PC-3 (cell line): ENCODE data around the gene GMDS. TPM values are rescaled to one million over a fixed set of nuclear protein-coding genes. Genes with fewer than 3 reads are reported as not detected.

Experiments used
- ATAC-seq: fragments of 200-7000 bp; cut with Tn5 transposase; 2 replicates; pipeline ENCODE4 v1.9.1; 2020; ENCODE audit warnings: mild to moderate bottlenecking, moderate library complexity
- BruUV-seq: library from RNA; stranded (reverse); fragments of 400-500 nt; replicated peaks from 2 replicates; lab custom pipeline; 2021; lab: Mats Ljungman, UMichigan
- CTCF ChIA-PET: fragments of 300-600 bp; sonication (Branson Sonifier 250); formaldehyde crosslinking; loops from one replicate; lab custom pipeline; 2022; ENCODE audit warnings: antibody characterized with exemption; lab: Charles Lee
- POLR2A ChIA-PET: fragments of 300-600 bp; sonication (Branson Sonifier 250); formaldehyde crosslinking; loops from one replicate; lab custom pipeline; 2022; ENCODE audit warnings: antibody characterized with exemption; ENCODE audit not compliant: unreplicated experiment; lab: Charles Lee
- DNase-seq: peaks from one replicate; pipeline ENCODE4 v3.0.0-alpha.2; 2015
- H2AFZ ChIP-seq: fragments of 300-600 bp; sonication (generic); 2 replicates; pipeline ENCODE4 v1.6.0; 2016; ENCODE audit warnings: antibody characterized with exemption, low read length
- H3F3A ChIP-seq: fragments of 300-600 bp; sonication (generic); one replicate; pipeline ENCODE4 v1.6.0; 2017; ENCODE audit warnings: antibody characterized with exemption, low read length, control low read depth, mild to moderate bottlenecking; ENCODE audit not compliant: unreplicated experiment
- H3K27ac ChIP-seq: fragments of 300-600 bp; sonication (generic); 2 replicates; pipeline ENCODE4 v1.5.1; 2016; ENCODE audit warnings: mild to moderate bottlenecking, low read length
- H3K27me3 ChIP-seq: fragments of 300-600 bp; sonication (generic); 2 replicates; pipeline ENCODE4 v1.6.1; 2016; ENCODE audit warnings: low read length, mixed read lengths
- H3K36me3 ChIP-seq: fragments of 300-600 bp; sonication (generic); 2 replicates; pipeline ENCODE4 v1.6.1; 2016; ENCODE audit warnings: low read depth, mixed run types, low read length, mixed read lengths
- H3K4me1 ChIP-seq: fragments of 300-600 bp; sonication (generic); 2 replicates; pipeline ENCODE4 v1.5.1; 2016; ENCODE audit warnings: low read length; ENCODE audit not compliant: insufficient read depth
- H3K4me2 ChIP-seq: fragments of 300-600 bp; sonication (generic); 2 replicates; pipeline ENCODE4 v1.6.0; 2016; ENCODE audit warnings: low read length
- H3K4me3 ChIP-seq: fragments of 300-600 bp; sonication (generic); 2 replicates; pipeline ENCODE4 v1.5.1; 2016; ENCODE audit warnings: mild to moderate bottlenecking, low read length, mixed read lengths
- H3K79me2 ChIP-seq: fragments of 300-600 bp; sonication (generic); 2 replicates; pipeline ENCODE4 v1.6.1; 2017; ENCODE audit warnings: low read length, mixed read lengths
- H3K9ac ChIP-seq: fragments of 300-600 bp; sonication (generic); 2 replicates; pipeline ENCODE4 v1.6.0; 2016; ENCODE audit warnings: mild to moderate bottlenecking, low read length
- H3K9me2 ChIP-seq: fragments of 300-600 bp; sonication (generic); replicated peaks from 2 replicates; pipeline ENCODE4 v1.6.1; 2016; ENCODE audit warnings: mixed run types, low read length, mixed read lengths
- H3K9me3 ChIP-seq: fragments of 300-600 bp; sonication (generic); 2 replicates; pipeline ENCODE4 v1.6.1; 2016; ENCODE audit warnings: low read length, mixed read lengths
- H4K20me1 ChIP-seq: fragments of 300-600 bp; sonication (generic); 2 replicates; pipeline ENCODE4 v1.6.1; 2016; ENCODE audit warnings: low read length, mixed read lengths
- EZH2 ChIP-seq: fragments of 300-600 bp; sonication (generic); IDR thresholded peaks from one replicate; pipeline ENCODE4 v1.6.1; 2017; ENCODE audit warnings: antibody characterized with exemption, mild to moderate bottlenecking, low read length; ENCODE audit not compliant: unreplicated experiment
- EZH2phosphoT487 ChIP-seq: fragments of 300-600 bp; sonication (generic); IDR thresholded peaks from 2 replicates; pipeline ENCODE4 v1.6.1; 2018; ENCODE audit warnings: mild to moderate bottlenecking, antibody characterized with exemption, low read length, borderline replicate concordance
- intact Hi-C: fragments of 100-400 bp; cut with micrococcal nuclease; formaldehyde crosslinking; loops from 2 replicates; pipeline ENCODE4 v1.9.0; 2023
- total RNA-seq: library from RNA; depleted of rRNA; stranded (reverse); fragments of >200 nt; gene quantifications from 2 replicates; pipeline ENCODE4 v1.2.3, GENCODE V29; 2014
- TF ChIP-seq, protein P1 (sequence below): fragments of 300-600 bp; sonication (generic); conservative IDR thresholded peaks from 2 replicates; pipeline ENCODE4 v1.5.1; 2017; ENCODE audit warnings: antibody characterized with exemption, low read depth, mild to moderate bottlenecking, low read length

The GMDS gene
- total RNA-seq, 1 experiment from 2014 or later: 18.3 TPM

DNA sequence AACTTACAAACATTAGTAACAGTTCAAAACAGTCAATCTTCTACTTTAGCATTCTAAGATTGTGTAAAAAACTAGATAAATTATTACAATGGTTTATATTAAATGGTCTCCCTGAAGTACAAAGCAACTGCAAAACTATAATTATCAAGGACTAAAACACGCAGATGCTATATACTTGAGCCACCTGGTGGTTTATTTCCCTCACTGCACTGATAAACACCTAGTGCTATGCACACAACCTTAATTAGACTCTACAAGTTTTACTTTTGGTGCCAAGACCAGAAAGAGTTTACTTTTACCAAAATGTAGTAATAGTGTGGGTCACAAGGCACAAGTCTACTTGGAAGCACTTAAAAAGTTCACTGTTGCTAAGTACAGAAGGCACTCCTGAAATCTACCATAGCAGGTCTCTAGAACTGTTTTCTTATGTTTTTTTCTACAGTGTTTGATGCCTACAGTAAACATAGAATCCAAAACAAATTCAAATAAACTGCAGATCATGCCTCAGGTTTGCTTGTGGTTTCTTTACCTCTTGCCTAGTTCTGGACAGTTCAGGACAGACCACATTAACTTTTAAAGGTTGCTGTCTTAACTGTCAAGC is 49.2 kb downstream of the GMDS start:
- H3K27ac ChIP-seq: no peak overlapping the region; the same call in 1 of the 2 replicates
- no peak overlapping the region for H3K4me3 ChIP-seq
- no peaks in the 10 kb centered on the region for H3K9me3 ChIP-seq
- no peak for TF ChIP-seq EZH2
- TF ChIP-seq, protein P1, sequence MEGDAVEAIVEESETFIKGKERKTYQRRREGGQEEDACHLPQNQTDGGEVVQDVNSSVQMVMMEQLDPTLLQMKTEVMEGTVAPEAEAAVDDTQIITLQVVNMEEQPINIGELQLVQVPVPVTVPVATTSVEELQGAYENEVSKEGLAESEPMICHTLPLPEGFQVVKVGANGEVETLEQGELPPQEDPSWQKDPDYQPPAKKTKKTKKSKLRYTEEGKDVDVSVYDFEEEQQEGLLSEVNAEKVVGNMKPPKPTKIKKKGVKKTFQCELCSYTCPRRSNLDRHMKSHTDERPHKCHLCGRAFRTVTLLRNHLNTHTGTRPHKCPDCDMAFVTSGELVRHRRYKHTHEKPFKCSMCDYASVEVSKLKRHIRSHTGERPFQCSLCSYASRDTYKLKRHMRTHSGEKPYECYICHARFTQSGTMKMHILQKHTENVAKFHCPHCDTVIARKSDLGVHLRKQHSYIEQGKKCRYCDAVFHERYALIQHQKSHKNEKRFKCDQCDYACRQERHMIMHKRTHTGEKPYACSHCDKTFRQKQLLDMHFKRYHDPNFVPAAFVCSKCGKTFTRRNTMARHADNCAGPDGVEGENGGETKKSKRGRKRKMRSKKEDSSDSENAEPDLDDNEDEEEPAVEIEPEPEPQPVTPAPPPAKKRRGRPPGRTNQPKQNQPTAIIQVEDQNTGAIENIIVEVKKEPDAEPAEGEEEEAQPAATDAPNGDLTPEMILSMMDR: peak; percentile 89
- no peak for TF ChIP-seq EZH2phosphoT487
- no peak overlapping the region for H3K4me2 ChIP-seq
- peaks cover 21% of the 10 kb centered on the region for H3K4me1 ChIP-seq
- intact Hi-C loops: loop anchor here (1.0 to 10.0 kb wide), 6 partner anchors 34 to 600 kb away; no protein-coding TSS in a partner anchor
- no peak overlapping the region for H2AFZ ChIP-seq
- peaks cover 3% of the 10 kb centered on the region; the same call in 1 of the 2 replicates for H3K79me2 ChIP-seq
- peak; percentile 76 for DNase-seq
- no peaks in the 10 kb centered on the region for H3K36me3 ChIP-seq
- H4K20me1 ChIP-seq: peaks cover 4% of the 10 kb centered on the region; the same call in 1 of the 2 replicates
- peak; percentile 43 for ATAC-seq
- no peaks in the 10 kb centered on the region for H3F3A ChIP-seq
- ChIA-PET CTCF (no interaction called here), POLR2A (no interaction called here)
- H3K9me2 ChIP-seq: no peaks in the 10 kb centered on the region
- no peak overlapping the region for H3K9ac ChIP-seq
- no peaks in the 10 kb centered on the region for H3K27me3 ChIP-seq
- BruUV-seq: no TSS peak

DNA sequence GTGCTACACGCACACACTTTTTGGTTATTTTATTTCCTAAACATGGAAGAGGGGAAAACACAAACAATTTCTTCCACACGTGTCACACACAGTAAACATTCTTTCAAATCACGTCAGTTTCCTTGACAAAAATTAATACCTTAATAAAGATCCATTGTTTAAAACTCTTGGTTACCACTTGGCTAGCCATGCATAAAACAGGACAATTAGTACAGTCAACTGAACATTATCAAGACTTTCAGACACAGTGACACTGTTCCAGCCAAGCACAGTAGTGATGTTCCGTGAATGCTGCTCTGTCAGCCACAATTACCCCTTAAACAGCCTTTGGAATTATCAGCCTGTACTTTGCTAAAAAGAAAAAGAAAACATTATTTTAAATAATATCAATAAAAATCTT is 50.8 kb downstream of the GMDS start:
- Histone ChIP-seq H3K4me3 (no peak overlapping the region), H3F3A (no peaks in the 10 kb centered on the region), H3K9me3 (no peaks in the 10 kb centered on the region), H4K20me1 (peaks cover 4% of the 10 kb centered on the region; the same call in 1 of the 2 replicates), H2AFZ (no peak overlapping the region), H3K4me1 (peaks cover 21% of the 10 kb centered on the region), H3K4me2 (no peak overlapping the region), H3K9me2 (no peaks in the 10 kb centered on the region), H3K9ac (no peak overlapping the region), H3K79me2 (peaks cover 3% of the 10 kb centered on the region; the same call in 1 of the 2 replicates), H3K27ac (no peak overlapping the region), H3K27me3 (no peaks in the 10 kb centered on the region), H3K36me3 (no peaks in the 10 kb centered on the region)
- intact Hi-C loops: loop anchor here (5.0 to 10.0 kb wide), 3 partner anchors 32 to 500 kb away; no protein-coding TSS in a partner anchor
- POLR2A ChIA-PET: no interaction called here
- no TSS peak for BruUV-seq
- TF ChIP-seq EZH2phosphoT487 (no peak), EZH2 (no peak)
- TF ChIP-seq, protein P1: no peak
- no peak for ATAC-seq
- DNase-seq: no peak
- CTCF ChIA-PET: no interaction called here

DNA sequence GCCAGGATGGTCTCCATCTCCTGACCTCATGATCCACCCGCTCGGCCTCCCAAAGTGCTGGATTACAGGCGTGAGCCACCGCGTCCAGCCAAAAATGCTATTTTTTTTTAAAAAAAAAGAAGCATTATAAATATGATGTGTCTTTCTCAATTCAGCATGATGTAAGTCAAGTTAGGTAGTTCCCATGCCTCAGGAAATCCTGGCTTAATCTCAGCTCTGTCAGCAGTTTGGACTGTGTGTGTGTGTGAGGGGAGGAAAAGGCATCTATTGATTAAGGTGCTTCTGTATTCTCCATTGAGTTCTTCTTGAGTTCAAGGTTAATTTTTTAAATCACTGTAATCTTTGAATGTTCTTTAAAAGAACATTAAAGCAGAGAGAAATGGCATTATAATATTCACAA is 51.5 kb downstream of the GMDS start:
- CTCF ChIA-PET: no interaction called here
- Histone ChIP-seq H3K4me2 (no peak overlapping the region), H3K4me3 (no peak overlapping the region), H3K9ac (no peak overlapping the region), H3K27me3 (no peaks in the 10 kb centered on the region), H3K79me2 (peaks cover 3% of the 10 kb centered on the region; the same call in 1 of the 2 replicates), H3K9me2 (no peaks in the 10 kb centered on the region), H3K36me3 (no peaks in the 10 kb centered on the region), H3F3A (no peaks in the 10 kb centered on the region), H3K4me1 (peaks cover 21% of the 10 kb centered on the region), H2AFZ (no peak overlapping the region), H3K9me3 (no peaks in the 10 kb centered on the region), H4K20me1 (peaks cover 4% of the 10 kb centered on the region; the same call in 1 of the 2 replicates), H3K27ac (no peak overlapping the region)
- ATAC-seq (no peak), DNase-seq (no peak)
- intact Hi-C loops: loop anchor here (10.0 kb wide), 1 partner anchor 501 kb away; no protein-coding TSS in a partner anchor
- no TSS peak for BruUV-seq
- POLR2A ChIA-PET: no interaction called here
- TF ChIP-seq EZH2 (no peak), EZH2phosphoT487 (no peak)
- TF ChIP-seq, protein P1: no peak
